Measurements from ENCODE around the gene SPOCK1.
"Not testable (repeated sequence)": the region's sequence is repeated elsewhere in the genome, so short reads cannot be mapped to it uniquely, and the experiment has no call there.

SPOCK1 gene

DNA sequence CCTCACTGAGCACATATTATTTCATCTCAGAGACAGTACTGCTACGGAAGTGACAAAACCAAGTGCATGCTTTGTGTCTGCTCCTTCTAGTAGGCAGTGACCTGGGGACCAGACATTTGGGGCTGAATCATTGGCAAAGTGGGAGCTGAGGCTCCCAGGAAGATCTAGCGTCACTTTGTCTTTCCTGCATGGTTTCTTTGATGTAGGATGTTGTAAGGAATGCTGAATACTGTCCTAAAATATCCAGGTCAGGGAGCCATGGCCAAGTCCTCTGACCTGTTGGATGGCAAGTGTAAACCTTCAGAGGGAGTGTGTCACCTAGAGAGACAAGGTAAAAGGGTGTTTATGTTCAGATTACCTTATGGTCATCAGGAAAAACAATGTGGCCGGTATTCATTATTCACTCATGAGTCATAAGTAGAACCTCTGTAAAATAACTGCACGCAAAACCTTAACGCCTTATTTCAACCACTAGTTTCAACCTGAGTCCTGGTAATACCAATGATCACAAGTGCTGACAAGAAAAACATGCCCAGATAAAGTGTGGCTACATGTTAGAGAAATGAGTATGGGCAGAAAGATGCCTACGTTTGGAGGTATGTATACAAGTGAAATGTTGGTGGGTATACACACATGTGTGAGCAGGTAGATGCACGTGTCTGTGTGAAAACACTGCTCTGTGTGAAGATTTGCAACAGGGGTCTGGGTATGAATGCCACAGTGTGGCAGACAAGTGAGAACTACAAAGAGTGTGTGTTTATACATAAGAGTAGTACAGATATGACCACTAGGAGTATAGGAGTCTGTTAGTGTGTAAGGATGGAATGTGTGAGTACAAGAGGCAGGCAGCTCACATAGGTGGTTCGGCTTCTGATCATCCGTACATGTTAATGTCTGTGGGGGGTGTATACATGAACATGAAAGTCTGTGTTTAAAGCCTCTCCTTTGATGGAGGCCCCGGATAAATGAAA, 263.9 kb downstream of the SPOCK1 start:
- TF ChIP-seq, protein P1, sequence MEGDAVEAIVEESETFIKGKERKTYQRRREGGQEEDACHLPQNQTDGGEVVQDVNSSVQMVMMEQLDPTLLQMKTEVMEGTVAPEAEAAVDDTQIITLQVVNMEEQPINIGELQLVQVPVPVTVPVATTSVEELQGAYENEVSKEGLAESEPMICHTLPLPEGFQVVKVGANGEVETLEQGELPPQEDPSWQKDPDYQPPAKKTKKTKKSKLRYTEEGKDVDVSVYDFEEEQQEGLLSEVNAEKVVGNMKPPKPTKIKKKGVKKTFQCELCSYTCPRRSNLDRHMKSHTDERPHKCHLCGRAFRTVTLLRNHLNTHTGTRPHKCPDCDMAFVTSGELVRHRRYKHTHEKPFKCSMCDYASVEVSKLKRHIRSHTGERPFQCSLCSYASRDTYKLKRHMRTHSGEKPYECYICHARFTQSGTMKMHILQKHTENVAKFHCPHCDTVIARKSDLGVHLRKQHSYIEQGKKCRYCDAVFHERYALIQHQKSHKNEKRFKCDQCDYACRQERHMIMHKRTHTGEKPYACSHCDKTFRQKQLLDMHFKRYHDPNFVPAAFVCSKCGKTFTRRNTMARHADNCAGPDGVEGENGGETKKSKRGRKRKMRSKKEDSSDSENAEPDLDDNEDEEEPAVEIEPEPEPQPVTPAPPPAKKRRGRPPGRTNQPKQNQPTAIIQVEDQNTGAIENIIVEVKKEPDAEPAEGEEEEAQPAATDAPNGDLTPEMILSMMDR (IDR thresholded peaks at IDR 0.05; ENCODE audit: borderline replicate concordance, insufficient read depth, low read depth, low read length): no peak
- no peak overlapping the region for H3K4me3 ChIP-seq (ENCODE audit: low read depth, low read length)

- no peak overlapping the region for H3K4me3 ChIP-seq (ENCODE audit: low read depth, low read length)
- TF ChIP-seq, protein P1 (IDR thresholded peaks at IDR 0.05; ENCODE audit: borderline replicate concordance, insufficient read depth, low read depth, low read length): no peak
These were observed 265.4 kb downstream of the SPOCK1 start for GRCh38 chr5:137233726-137234125.

- not testable (repeated sequence) for H3K4me3 ChIP-seq (ENCODE audit: low read depth, low read length)
These were observed 265.8 kb downstream of the SPOCK1 start for GRCh38 chr5:137233304-137233703.

DNA sequence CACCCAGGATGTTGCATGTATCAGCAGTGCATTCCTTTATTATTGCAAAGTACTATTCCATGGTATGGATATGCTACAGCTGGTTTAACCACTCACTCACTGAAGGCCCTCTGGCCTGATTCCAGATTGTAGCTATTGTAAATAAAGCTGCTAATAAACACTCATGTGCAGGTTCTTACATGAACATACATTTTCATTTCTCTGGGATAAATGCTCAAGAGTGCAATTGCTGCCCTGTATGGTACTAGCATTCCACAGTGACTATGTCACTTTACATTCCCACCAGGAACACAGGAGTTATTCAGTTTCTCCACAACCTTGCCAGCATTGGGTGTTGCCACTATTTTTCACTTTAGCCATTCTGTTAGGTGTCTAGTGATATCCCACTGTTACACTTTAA, 267.6 kb downstream of the SPOCK1 start:
- TF ChIP-seq, protein P1 (IDR thresholded peaks at IDR 0.05; ENCODE audit: borderline replicate concordance, insufficient read depth, low read depth, low read length): no peak
- H3K4me3 ChIP-seq (ENCODE audit: low read depth, low read length): no peak overlapping the region

DNA sequence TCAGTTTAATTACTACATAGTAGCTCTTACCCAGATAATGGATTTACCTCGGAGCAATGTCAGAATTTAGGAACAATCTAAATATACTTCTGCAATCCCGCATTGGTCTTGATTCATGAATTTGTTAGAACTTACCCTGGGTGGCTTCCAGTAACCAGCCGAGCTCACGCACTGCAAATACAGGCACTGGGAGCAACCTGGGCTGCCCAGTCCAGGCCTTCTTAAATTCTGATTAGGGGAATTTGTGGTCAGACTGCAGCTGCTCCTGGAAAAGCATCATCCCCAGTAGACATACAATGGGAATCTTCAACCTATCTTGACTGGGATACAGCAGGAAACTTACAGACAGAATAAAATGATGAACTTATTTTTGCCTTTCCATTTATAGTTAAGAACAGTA, 270.3 kb downstream of the SPOCK1 start:
- TF ChIP-seq, protein P1 (IDR thresholded peaks at IDR 0.05; ENCODE audit: borderline replicate concordance, insufficient read depth, low read depth, low read length): no peak

DNA sequence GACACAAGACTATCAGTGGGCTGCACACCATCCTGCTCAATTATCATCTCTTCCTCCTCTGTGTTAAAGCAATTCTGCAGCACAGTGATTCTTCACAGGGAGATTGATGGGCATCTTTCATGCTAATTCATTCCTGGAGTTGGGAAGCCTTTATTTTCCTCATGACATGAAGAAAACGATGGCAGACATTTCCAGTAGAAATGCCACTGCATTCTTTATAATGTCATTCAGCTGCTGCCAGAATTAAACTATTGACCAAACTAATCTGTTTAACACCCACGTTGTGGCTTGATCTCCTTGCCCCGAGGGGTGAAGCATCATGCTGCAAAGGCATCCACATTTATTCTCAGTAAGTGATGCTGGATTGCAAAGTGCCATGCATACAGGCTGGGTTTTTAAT, 273.0 kb downstream of the SPOCK1 start:
- TF ChIP-seq, protein P1 (IDR thresholded peaks at IDR 0.05; ENCODE audit: borderline replicate concordance, insufficient read depth, low read depth, low read length): no peak
- no peak overlapping the region for H3K4me3 ChIP-seq (ENCODE audit: low read depth, low read length)

More for the DNA sequence above, 270.3 kb downstream of the SPOCK1 start:
- H3K4me3 ChIP-seq (ENCODE audit: low read depth, low read length): no peak overlapping the region

DNA sequence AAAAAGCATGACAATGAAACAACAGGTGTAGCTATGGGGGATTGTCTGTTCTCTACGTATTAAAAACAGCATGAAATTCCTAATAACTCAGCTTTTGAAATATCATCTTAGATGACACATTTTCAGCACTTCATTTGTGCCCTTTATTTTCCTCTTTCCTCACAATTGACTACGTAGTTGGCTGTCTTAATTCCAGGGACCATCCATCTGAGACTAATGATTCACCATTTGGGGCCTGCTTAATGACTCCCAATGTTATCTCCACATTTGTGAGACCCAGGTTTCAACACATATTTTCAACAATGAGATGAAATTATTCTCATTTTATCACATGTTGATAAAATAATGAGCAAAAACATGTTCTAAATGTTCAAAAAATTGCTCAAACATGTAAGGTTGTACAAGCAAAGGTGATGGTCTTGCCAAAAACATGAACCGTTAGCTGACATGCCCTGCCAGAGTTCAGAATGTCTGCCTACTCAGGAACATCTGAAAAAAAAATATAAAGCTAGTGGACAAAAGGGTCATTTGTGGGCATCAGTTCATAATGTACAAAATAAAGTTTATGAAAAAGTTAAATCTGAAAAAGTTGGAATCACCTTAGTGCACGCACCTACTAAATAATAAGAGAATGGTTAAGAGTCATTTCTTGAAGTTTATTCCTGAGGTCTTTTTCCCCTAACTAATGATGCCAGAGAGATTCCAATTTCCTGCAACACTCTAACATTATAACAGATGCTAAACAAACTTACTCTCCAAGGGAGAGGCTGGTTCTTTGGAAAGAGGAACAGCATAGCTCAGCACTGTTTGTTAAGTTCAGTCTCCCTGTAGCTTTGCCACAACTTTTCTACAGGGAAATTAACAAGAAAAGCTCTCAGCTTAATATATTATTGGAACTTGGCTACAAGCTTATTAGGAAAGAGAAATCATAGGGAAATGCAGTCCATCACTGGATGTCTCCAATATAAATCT, 275.5 kb downstream of the SPOCK1 start:
- no peak overlapping the region for H3K4me3 ChIP-seq (ENCODE audit: low read depth, low read length)
- TF ChIP-seq, protein P1 (IDR thresholded peaks at IDR 0.05; ENCODE audit: borderline replicate concordance, insufficient read depth, low read depth, low read length): no peak

Measured in GM12875 (cell line).